ENCODE results near the gene FBXL22. TPM values are rescaled to one million over a fixed set of nuclear protein-coding genes. Genes with fewer than 3 reads are reported as not detected.

Gene FBXL22
- total RNA-seq, 1 donor from 2014 or later: 0.43 TPM

- Histone ChIP-seq H3K27ac (no peak overlapping the region), H3K9me3 (no peaks in the 10 kb centered on the region), H3K4me1 (no peaks in the 10 kb centered on the region), H3K36me3 (peaks cover 49 to 96% of the 10 kb centered on the region in 2 donors), H3K27me3 (no peaks in the 10 kb centered on the region), H3K4me3 (no peak overlapping the region)
- no peak for TF ChIP-seq CTCF (IDR thresholded peaks at IDR 0.05)
- no peak for DNase-seq (ENCODE audit: low spot score in 2 of 2)
- intact Hi-C loops (cut with DNase I): no loop called here
Observed at GRCh38 chr15:63626955-63627354, 29.8 kb downstream of the FBXL22 start.

- Histone ChIP-seq H3K4me3 (no peak overlapping the region), H3K4me1 (no peaks in the 10 kb centered on the region), H3K36me3 (peaks cover 54 to 96% of the 10 kb centered on the region in 2 donors), H3K27ac (no peak overlapping the region), H3K27me3 (no peaks in the 10 kb centered on the region), H3K9me3 (no peaks in the 10 kb centered on the region)
- DNase-seq (ENCODE audit: low spot score in 2 of 2): no peak
- intact Hi-C loops (cut with DNase I): no loop called here
- TF ChIP-seq CTCF (IDR thresholded peaks at IDR 0.05): no peak
Observed at GRCh38 chr15:63628123-63628822, 31.1 kb downstream of the FBXL22 start.

- Histone ChIP-seq H3K4me3 (no peak overlapping the region), H3K9me3 (no peaks in the 10 kb centered on the region), H3K27ac (no peak overlapping the region), H3K36me3 (peaks cover 69 to 93% of the 10 kb centered on the region in 2 donors), H3K4me1 (no peaks in the 10 kb centered on the region), H3K27me3 (no peaks in the 10 kb centered on the region)
- DNase-seq (ENCODE audit: low spot score in 2 of 2): no peak
- intact Hi-C loops (cut with DNase I): no loop called here
- no peak for TF ChIP-seq CTCF (IDR thresholded peaks at IDR 0.05)
Observed at GRCh38 chr15:63630036-63630751, 33.0 kb downstream of the FBXL22 start.

- H3K36me3 ChIP-seq: peaks cover 67 to 95% of the 10 kb centered on the region in 2 donors
- TF ChIP-seq CTCF (IDR thresholded peaks at IDR 0.05): no peak
Observed at GRCh38 chr15:63633312-63633711, 36.1 kb downstream of the FBXL22 start.

GRCh38 chr15:63634154-63634553, 37.0 kb downstream of the FBXL22 start:
- no peaks in the 10 kb centered on the region for H3K4me1 ChIP-seq
- DNase-seq (ENCODE audit: low spot score in 2 of 2): no peak
- intact Hi-C loops (cut with DNase I): no loop called here
- no peak for TF ChIP-seq CTCF (IDR thresholded peaks at IDR 0.05)
- H3K27ac ChIP-seq: no peak overlapping the region
- H3K4me3 ChIP-seq: no peak overlapping the region
- no peaks in the 10 kb centered on the region for H3K27me3 ChIP-seq
- peaks cover 71 to 95% of the 10 kb centered on the region in 2 donors for H3K36me3 ChIP-seq
- no peaks in the 10 kb centered on the region for H3K9me3 ChIP-seq

More at GRCh38 chr15:63633312-63633711, 36.1 kb downstream of the FBXL22 start:
- Histone ChIP-seq H3K27me3 (no peaks in the 10 kb centered on the region), H3K9me3 (no peaks in the 10 kb centered on the region), H3K4me3 (no peak overlapping the region), H3K4me1 (no peaks in the 10 kb centered on the region), H3K27ac (no peak overlapping the region)
- intact Hi-C loops (cut with DNase I): no loop called here
- no peak for DNase-seq (ENCODE audit: low spot score in 2 of 2)
